ENCODE results near the gene GNAL. TPM values are rescaled to one million over a fixed set of nuclear protein-coding genes. Genes with fewer than 3 reads are reported as not detected.

The GNAL gene
- polyA plus RNA-seq, 1 donor, result 2.3 TPM

DNA sequence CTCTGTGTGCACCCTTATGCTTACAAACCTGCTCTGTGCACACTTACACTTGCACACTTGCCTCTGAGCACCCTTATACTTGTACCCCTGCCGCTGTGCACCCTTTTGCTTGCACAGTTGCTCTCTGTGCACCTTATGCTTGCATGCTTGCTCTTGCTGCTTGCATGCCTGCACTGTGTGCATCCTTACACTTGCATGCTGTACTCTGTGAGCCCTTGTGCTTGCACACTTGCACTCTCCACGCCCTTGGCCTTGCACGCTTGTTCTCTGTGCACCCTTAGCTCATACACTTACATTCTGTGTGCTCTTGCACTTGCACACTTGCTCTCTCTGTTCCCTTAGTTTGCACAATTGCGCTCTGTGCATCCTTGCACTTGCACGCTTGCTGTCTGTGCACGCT lies 78.3 kb downstream of the GNAL start:
- DNase-seq, result no peak

DNA sequence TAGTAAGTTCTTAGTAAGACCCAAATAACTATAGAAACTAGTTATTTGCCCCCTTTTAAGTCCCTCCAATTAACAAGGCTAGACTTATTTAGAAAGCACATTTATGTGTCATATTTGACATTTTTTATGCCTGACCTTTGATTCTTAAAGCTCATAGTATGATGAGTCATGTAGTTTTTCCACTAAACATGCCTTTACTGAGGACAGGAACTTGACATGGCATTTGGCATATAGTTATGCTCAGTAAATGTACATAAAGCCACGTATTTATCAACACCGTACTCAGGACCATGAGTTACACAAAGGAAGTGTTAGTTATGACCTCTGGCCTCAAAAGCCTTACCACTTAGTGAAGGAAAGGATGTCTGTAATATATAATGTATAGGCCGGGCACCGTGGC lies 78.9 kb downstream of the GNAL start:
- no peak for DNase-seq

DNA sequence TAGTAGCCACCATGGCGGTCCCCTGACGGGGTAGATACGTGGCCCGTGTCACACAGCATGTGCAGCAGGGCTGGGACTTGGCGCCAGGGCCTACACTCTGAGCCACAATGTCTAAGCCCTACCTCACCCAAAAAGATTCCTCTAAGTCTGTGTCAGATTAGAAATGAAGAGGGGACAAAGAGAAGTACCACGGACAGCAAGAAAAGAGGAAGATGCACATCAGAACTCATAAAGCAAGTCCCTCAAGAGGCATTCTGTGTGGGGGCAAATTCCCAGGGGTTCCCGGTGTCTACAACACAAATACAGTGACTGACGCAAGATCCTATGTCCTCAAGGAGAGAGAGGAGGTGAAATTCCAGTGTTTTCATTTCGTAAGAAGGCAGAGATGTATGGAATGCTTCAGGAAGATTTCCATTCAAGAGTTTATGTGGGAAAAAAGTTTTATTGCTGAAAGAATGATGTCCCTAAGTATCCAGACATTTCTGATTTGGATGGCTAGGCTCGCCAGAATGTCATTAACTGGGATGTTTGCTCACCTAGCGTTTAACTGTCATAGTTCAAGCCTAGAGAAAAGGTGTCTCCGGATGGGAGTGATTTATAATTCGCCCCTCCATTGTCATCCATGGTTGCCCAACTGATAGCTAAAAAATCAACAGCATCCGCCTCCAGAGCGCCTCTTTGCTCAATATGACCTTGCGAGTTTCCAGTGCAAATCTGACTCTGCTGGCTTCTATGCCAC lies 86.5 kb downstream of the GNAL start:
- DNase-seq, result no peak

DNA sequence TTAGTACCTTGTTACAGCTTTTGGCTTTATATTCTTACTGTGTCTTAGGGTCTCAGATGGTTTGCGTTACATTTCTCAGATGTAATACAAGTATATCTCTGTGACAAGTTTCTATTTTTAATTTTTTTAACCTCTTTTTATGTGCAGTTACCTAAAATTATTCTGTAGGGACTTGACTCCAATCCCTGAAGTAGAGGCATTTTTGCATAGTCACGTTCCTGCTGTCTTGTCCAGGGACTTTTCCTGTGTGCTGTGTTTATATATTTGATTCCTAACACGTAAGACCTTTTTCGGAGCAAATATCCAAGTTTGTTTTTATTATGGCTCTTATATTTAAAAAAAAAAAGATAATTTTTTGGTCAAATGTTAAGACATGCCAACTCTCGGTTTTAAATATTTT lies 91.0 kb downstream of the GNAL start:
- no peak for DNase-seq

DNA sequence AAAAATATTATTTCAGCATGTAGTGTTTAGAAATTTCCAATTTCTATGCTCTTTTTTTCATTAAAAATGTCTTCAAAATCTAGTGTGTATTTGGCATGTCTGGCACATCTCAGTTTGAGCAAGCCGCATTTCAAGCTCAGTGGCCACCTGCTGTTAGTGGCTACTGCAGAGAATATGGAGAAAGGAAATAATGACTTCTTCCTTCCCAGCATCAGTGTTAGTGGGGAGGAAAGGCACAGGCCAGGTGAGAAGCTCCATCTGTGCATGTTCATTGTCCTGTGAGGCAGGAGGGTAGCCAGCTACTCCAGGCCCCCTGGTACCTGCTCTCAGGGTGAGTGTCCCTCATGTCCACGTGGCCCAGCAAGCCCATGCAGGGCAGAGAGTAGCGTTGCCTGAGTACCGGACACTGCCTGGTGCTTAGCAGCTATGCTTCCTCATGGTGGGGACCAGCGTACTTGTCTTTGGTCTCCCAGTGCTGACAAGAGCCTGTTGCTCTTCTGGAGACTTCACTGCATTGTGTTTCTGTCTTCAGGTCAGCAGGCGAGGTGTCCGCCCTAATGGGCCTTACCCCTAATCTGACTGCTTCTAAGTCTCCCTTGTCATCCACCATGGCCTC lies 94.8 kb downstream of the GNAL start:
- no peak for DNase-seq

DNA sequence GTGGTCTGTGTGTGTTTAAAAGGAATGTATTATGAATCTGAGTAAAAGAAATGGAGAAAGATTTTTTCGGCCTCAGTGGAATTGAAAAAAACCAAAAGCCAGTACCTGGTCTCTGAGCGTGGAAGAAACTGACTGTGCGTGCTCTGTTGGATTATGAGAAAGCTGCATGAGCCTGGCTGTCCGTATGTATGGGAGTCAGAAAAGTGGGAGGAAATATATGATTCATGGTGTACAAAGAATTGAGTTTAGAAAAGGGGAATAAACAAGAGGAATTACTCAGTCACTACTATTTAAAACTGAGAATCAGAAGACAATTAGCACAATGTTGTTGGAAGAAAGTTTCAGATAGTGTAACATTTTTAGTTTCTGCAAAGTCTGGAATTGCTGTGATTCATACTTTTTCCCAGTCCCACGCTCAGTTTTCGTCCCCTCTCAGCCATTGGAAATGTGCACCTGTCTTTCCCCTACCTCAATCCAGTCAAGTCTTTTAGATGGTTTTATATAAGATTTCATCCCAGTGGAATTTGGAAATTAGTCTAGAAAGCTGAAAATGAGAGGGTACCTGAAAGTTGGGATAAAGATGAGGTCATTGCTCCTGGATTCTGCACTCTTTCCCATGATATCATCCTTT lies 95.7 kb downstream of the GNAL start:
- DNase-seq, result no peak

DNA sequence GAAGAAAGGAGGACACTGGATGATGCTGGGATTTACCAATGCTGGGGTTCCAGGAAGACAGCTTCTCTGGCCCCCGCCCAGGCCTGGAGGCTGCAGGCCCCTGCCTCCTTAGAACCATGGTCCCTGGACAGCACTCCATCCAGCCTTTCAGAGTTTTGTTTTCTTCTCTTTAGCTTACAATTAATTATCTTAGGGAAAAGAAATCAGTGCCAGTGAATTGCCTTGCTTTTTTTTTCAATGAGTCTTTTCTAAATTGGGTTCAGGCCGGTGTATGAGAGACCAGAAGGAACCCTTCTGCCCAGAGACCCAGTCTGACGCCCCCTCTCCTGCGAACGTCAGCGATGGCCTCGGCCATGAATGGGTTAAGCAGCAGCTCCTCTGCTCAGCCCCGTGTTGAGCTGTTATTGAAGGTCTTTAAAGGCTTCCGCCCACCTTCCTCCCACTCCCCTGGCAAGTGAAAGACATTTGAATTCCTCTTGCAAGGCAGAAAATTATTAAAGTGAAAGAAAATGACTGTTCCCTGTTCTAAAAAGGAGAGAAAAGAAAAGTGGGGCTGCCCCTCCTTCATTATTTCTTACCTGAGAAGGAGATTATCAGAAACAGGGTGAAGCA lies 96.5 kb downstream of the GNAL start:
- no peak for DNase-seq

DNA sequence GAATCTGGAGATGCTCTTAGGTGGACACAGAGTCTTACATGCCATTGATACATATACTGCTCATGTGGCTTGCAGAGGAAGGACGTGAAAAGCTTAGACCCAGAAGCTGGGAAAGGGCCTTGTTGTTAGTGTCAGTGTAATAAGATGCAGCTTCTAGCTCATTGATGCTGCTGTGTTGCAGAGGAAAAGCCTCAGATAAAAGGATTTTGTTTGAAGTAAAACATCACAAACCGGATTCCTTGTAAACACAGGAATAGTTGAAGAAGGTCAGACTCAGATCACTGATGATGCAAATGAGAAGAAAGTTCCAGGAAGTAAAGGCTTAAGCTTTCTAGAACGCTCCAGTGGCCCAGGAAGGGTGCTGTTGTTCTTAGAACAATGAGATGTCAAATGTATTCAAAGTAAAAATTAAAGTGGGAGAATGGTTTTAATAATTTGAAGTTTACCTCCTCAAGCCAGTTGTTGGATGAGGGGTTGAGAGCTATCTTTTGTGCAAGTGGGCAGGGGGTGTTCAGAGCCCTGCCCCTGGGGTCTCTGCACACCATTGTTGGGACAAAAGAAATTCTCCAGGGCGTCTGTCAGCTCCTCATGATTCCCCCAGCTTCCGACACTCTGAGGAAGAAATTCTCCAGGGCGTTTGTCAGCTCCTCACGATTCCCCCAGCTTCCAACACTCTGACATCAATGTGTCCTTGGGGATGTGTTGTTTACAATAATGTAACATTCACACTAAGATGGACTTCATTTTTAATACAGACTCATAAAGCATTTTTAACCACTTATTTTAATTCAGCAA lies 100.8 kb downstream of the GNAL start:
- no peak for DNase-seq

DNA sequence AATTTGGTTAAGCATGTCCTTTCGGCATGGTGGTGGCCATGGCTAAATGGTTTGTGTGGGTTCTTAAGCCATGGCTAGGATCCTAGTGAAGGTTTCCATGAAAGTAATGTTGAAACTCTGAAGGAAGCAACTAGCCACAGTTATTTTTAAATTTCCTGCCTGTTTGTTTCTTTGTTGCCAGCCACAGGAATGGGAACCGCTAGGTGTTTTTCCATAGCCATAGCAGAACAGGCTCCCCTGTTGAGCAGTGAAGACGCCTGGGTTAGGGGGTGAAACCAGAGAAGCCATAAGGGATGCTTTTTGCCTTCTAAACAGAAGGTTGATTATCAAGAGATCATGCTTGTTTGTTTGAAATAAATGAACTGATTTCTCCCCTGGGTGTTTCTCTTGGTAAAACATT lies 102.1 kb downstream of the GNAL start:
- DNase-seq, result no peak

DNA sequence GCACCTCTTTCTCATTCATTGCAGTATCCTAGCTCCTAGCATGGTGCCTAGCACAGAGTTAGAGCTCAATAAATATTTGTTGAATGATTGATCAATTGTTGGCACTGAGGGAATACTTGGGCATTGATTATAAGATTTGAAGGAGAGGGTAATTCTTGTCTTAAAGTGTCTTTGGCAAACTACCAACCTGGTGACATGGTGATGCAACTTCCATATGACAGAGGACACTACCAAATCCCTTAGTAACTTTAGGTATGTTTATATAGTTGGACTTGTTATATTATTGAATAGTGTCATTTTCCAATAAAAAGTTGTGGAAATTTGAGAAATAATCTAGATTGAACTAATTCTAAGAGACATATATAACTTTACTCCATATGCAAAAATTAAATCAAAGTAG lies 103.6 kb downstream of the GNAL start:
- no peak for DNase-seq

DNA sequence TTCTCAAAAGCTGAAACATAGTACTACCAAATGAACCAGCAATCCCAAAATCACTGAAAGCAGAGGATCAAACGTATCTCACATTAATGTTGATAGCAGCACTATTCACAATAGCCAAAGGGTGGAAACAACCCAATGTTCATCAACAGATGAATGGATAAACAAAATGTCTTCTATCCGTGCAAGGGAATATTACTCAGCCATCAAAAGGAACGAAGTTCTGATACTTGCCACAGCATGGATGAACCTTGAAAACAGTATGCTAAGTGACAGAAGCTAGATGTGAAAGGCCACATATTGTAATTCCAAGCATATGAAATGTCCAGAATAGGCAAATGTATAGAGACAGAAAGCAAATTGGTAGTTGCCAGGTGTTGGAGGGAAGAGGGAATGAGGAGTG lies 105.1 kb downstream of the GNAL start:
- no peak for DNase-seq

DNA sequence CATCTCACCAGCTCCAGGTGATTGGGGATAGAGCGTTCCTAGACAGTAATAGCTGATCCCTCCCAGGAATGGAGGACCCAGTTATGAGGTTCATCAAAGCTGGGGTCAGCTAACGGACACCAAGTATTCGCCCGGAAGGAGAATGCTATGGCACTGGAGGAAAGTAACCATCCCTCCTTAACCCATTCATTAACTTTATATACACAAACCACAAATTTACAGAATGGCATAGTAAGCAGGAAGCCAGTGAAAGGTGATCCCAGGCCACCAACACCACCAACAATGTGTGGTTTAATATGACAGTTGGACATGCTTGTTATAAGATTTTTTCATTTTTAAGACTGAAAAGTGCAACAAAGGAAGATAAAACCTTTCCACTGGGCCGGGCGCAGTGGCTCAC lies 106.9 kb downstream of the GNAL start:
- no peak for DNase-seq

DNA sequence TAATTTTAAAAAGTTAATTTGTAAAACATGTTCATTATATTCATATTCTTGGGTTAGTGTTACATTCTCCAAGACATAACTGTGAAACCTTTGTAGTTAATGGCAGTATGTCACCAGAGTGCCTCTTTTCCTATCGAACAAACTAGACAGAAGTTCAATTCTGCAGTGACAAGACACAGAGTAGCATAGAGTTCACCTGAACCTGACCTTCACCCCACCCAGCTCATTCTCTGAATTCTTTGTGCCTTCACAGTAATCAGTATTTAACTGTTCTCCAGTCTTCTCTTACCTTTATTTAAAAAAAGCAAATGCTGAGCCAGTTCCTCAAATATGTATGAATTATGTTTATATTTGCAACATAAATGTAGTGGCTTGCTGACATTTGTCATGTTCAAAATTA lies 109.2 kb downstream of the GNAL start:
- DNase-seq, result no peak

DNA sequence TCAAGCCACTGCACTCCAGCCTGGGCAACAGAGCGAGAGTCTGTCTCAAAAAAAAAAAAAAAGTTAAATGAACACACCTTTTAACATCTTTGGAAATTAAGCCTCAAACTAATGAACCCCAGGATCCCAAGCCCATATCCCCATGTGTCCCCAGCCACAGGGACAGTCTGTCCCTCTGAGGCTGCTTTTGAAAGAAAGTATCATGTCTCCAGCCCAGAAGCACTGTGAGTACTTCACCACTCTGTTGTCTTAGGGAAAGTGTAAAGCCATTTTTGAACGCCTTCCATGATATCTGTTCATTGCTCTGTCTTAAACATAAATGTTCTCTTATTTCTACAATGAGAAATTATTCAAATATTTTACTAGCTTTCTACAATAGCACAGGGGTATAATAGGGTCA lies 110.0 kb downstream of the GNAL start:
- no peak for DNase-seq

DNA sequence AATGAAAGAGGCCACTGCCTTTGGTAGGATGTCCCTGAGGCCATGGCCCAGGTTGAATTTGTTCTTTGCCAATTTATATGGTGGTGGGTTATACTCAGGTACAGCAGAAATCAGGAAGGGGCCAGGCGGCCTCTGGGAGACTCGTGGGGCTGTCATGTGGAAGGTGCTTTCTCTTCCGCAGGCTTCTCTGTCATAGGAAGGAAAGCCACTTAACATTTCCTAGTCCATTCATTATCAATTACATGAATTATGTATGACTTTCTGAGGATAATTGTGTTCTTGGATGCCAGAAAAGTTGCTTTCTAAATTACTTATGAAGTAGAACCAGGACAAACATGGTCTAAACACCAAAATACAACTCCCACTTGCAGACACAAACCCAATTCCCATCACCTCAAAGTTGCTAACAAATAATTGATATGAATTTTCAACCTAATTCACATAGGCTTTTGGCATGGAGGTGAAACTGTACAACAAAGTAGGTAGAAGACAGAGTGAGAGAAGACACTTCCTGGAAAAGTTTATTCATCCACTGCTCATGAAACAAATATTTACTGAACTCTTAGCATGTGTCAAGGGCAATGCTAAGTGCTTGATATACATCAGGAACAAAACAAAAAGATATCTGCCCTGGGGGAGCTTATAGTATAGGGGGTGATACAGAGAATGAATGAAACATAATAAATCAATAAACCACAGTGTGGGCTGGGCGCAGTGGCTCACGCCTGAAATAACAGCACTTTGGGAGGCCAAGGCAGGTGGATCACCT lies 111.7 kb downstream of the GNAL start:
- no peak for DNase-seq

DNA sequence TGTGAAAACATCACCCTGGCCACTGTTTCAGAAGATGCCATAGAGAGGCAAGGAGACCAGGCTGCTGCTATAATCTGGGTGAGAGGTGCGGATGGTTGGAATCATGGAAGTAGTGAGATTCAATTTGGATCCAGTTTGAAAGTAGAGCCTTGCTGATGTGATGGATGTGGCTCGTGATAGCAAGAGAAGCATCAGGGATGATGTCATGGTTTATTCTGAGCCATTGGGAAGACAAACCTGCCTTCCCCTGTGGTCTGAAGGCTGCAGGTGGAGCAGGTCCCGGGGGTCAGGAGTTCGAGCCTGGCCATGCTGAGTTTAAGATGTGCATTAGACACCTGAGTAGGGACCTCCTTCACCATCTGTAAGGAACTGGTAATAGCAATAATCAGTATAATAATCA lies 112.5 kb downstream of the GNAL start:
- DNase-seq, result no peak

DNA sequence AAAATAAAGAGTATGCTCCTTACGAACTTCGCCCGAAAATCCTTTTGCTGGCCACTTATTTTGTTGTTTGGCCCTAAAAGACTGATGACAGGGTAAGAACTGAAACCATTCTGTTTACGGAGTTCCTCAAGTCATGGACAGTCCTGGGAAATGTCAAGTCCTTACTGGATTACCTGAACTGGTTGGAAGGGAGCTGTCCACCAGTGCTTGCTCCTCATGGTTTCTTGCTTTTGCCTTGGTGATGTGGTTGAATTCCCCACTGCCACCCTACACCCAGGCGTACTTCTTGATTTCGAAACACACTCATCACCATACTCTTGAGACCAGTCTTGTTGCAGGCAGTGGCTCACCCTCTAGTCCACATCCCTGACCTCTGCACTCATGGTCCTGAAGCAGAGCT lies 113.1 kb downstream of the GNAL start:
- no peak for DNase-seq

DNA sequence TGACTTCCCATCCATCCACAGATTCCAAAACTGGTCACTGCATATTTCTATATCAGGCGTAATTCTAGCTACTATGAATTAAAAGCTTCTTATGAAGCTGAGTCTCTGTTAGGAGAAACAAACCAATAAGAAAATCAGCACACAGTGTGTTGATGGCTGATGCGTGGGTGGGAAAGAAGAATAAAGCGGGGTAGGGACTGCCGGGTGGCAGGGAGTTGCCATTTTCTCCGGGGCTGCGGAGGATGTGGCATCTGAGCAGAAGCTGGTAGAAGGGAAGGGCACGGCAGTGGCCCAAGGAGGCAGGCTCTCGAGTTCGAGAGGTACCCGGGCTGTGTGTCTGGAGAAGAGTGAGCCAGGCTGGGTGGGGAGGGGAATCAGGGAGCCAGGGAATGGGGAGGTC lies 113.5 kb downstream of the GNAL start:
- no peak for DNase-seq

DNA sequence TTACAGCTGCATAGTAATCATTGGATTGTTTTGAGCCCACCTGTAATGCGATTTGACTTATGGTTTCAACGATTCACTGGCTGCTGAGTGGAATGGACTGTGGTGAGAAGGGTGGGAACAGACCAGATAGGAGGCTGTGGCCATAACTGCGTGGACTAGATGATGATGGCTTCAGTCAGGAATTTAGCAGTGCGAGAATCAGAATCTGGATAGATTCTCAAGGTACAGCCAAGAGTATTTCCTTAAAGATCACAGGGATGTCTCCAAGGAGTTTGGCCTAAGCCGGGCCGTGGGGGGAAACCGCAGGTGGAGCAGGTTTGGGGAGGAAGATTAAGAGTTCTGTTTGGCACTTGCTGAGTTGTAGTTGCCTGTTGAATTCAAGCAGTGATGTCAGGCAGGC lies 118.2 kb downstream of the GNAL start:
- no peak for DNase-seq

DNA sequence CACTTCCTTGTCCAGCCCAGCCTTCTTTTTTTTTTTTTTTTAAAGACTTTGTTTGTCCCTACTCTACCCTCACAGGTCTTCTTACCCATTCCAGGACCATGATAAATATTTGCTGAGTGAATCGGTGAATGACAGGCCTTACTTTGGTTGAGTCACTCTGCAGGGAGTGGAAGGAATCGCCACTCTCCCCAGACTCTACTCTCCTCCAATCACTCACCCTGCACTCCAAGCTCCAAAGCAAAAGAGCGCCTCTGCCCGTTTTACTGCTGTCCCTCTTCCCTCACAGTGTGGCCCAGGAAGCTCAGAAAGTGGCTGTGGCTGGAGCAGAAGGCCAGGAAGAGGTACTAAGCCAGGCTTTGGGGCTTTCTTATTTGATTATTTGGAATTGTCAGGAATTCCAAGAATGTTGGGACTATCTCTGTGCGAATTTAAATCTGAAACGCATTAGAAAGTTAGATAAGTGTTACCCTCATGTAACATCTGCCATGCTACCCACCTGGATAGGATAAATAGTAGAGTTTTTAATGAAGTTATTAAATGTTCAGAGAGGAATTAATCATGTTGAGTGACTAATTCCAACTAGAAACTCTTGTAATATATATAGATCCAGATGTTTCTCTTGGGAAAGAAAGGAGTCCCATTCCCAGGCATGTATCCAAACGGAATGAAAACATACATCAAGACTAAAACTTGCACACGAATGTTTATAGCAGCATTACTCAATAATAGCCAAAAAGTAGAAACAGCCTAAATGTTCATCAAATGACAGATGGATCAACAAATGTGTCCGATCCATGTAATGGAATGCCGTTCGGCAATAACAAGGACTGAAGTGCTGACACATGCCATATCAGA lies 119.2 kb downstream of the GNAL start:
- no peak for DNase-seq

DNA sequence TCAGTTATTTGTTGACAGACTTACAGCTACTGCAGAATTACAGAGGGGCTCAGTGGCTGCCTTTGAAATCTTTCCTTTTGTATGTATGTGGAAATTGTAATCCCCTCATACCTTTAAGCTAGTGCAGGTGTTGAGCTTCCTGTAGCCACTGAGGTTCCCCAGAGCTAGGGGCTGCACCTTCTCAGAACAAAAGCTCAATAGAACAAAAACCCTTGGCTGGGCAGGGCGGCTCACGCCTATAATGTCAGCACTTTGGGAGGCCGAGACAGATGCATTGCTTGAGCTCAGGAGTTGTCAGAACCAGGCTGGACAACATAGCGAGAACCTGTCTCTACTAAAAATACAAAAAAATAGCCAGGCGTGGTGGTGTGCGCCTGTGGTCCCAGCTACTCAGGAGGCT lies 120.8 kb downstream of the GNAL start:
- DNase-seq, result no peak

All from hindlimb muscle (tissue), 1 donor.